ENCODE measurements around the gene OR56A4.

The OR56A4 gene

DNA sequence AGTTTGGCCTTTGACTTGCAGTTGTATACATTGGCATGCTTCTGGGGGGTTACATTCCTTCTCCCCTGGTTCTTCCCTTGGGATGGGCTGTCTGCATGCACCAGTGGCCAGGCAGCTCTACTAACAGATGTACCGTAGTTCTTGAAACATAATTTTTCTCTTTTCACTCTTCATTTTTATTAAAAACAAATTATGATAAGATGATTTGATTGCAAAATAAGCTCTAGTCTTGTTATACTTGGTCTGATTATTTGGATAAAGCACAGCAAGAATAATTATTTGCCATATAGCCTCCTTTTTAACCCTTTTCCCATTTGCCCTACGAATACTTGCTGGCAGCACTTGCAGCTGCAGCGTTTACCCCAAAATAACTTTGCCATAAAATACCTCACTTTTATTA is 51.2 kb downstream of the OR56A4 start:
- DNase-seq = no peak

Data from hematopoietic multipotent progenitor cell treated with erythropoietin and hydrocortisone succinate and interleukin-3 and kit ligand, for 8 days (in vitro differentiated cells).